ENCODE results near the gene GID4. TPM values are rescaled to one million over a fixed set of nuclear protein-coding genes. Genes with fewer than 3 reads are reported as not detected.

The GID4 gene
- total and polyA plus RNA-seq, 9 of the 15 experiments (the other 6 are each of a cell fraction or from before 2014, with no cell fraction given): 1.2 to 6.4 (median 3.7) TPM

- Histone ChIP-seq H3K27ac (ENCODE audit: extremely low read depth, low read depth, low read length) (no peak overlapping the region), H3K4me1 (replicated peaks in 1 of 2; ENCODE audit: control insufficient read depth in 2 of 2, insufficient read depth in 2 of 2, low read length in 2 of 2) (peaks cover 0 to 6% of the 10 kb centered on the region in 2 experiments; a peak in 2 of 5 replicates), H3K4me2 (ENCODE audit: insufficient read depth, low read length) (no peak overlapping the region), H2AFZ (ENCODE audit: low read depth, low read length) (no peak overlapping the region), H3K4me3 (no peak overlapping the region), H3K36me3 (ENCODE audit: control insufficient read depth, insufficient read depth, low read length) (no peaks in the 10 kb centered on the region), H3K9ac (ENCODE audit: insufficient read depth in 1 of 2, low read depth in 2 of 2, low read length in 2 of 2) (no peak overlapping the region), H3K9me1 (ENCODE audit: control insufficient read depth, insufficient read depth, low read length) (no peaks in the 10 kb centered on the region), H3K27me3 (ENCODE audit: control insufficient read depth in 2 of 2, insufficient read depth in 2 of 2, low read length in 2 of 2) (no peaks in the 10 kb centered on the region), H3K79me2 (ENCODE audit: control insufficient read depth, insufficient read depth, low read length) (no peaks in the 10 kb centered on the region), H4K20me1 (replicated peaks; ENCODE audit: control insufficient read depth, insufficient read depth, low read length) (no peaks in the 10 kb centered on the region), H3K9me3 (replicated peaks; ENCODE audit: control insufficient read depth, insufficient read depth, low read depth, low read length) (no peaks in the 10 kb centered on the region)
- no TSS peak for BruUV-seq (replicated peaks)
- FAIRE-seq (no peak), ATAC-seq (no peak), DNase-seq (ENCODE audit: extremely low read depth in 1 of 4, low spot score in 3 of 4) (no peak)
- no peak for TF ChIP-seq MNT (conservative IDR thresholded peaks at IDR 0.05)
- ChIA-PET CTCF (ENCODE audit: low intra/inter-chr PET ratio) (no interaction called here), POLR2A (interaction anchor here (0.7 to 2.0 kb wide), 2 partner anchors 9 to 19 kb away, joined by 3 to 7 read pairs; no protein-coding TSS in a partner anchor)
- WGBS (ENCODE audit: insufficient coverage, low coverage, missing lambda C conversion rate): 33% methylated on average over 1 of the region's 1 CpG
- intact Hi-C loops (cut with micrococcal nuclease): no loop called here
- in situ Hi-C loops (cut with MboI): no loop called here
Measured at GRCh38 chr17:18117533-18117932, 78.3 kb downstream of the GID4 start.

Other genes with a start within 250 kb of the GID4 start
Only the 7 nearest of the 10 such genes appear.
- 2.0 and 3.1 TPM in 2 replicates for gene TOM1L2, start 67.0 kb upstream of the GID4 start, total RNA-seq (2014; rRNA removed)
- gene TOM1L2, start 67.0 kb upstream of the GID4 start, total RNA-seq (2014; rRNA removed; fragmentation: Illumina TruSeq; extraction: Trizol): 1.8 and 2.5 TPM in 2 replicates
- gene TOM1L2, start 67.0 kb upstream of the GID4 start, total RNA-seq (2015; rRNA removed; fragmentation: Illumina TruSeq; extraction: Trizol): 2.5 and 3.2 TPM in 2 replicates
- gene TOM1L2, start 67.0 kb upstream of the GID4 start, total RNA-seq (2021): 4.8 and 6.0 TPM in 2 replicates
- gene TOM1L2, start 67.0 kb upstream of the GID4 start, polyA plus RNA-seq (2011; rRNA removed): 3.7 and 5.7 TPM in 2 replicates
- gene TOM1L2, start 67.0 kb upstream of the GID4 start, polyA plus RNA-seq (2014; fragmentation: Illumina TruSeq; extraction: Trizol): 3.8 and 4.4 TPM in 2 replicates
- gene TOM1L2, start 67.0 kb upstream of the GID4 start, polyA plus RNA-seq (2014; fragmentation: Nextera tagmentation; extraction: Ambion mirVana): under 1 TPM; 0.07 to 0.42 TPM
- gene TOM1L2, start 67.0 kb upstream of the GID4 start, polyA plus RNA-seq (2014; rRNA removed): 2.3 and 4.4 TPM in 2 replicates
- 0.65 TPM in 1 of 2 replicates, not detected in the other for gene DRC3, start 66.5 kb upstream of the GID4 start, total RNA-seq (2014; rRNA removed)
- gene DRC3, start 66.5 kb upstream of the GID4 start, total RNA-seq (2014; rRNA removed; fragmentation: Illumina TruSeq; extraction: Trizol): 0.54 TPM in 1 of 2 replicates, not detected in the other
- gene DRC3, start 66.5 kb upstream of the GID4 start, total RNA-seq (2015; rRNA removed; fragmentation: Illumina TruSeq; extraction: Trizol): 0.23 TPM in 1 of 2 replicates, not detected in the other
- 0.13 TPM in 1 of 2 replicates, not detected in the other for gene DRC3, start 66.5 kb upstream of the GID4 start, total RNA-seq (2021)
- gene DRC3, start 66.5 kb upstream of the GID4 start, polyA plus RNA-seq (2011; rRNA removed): 0.03 and 0.10 TPM in 2 replicates
- 0.40 and 0.49 TPM in 2 replicates for gene DRC3, start 66.5 kb upstream of the GID4 start, polyA plus RNA-seq (2014; fragmentation: Illumina TruSeq; extraction: Trizol)
- gene DRC3, start 66.5 kb upstream of the GID4 start, polyA plus RNA-seq (2014; fragmentation: Nextera tagmentation; extraction: Ambion mirVana): under 1 TPM; 0.13 to 0.46 TPM
- 0.16 and 0.84 TPM in 2 replicates for gene DRC3, start 66.5 kb upstream of the GID4 start, polyA plus RNA-seq (2014; rRNA removed)
- 11.3 and 19.6 TPM in 2 replicates for gene ATPAF2, start 240 bp upstream of the GID4 start, total RNA-seq (2014; rRNA removed)
- 9.4 and 11.4 TPM in 2 replicates for gene ATPAF2, start 240 bp upstream of the GID4 start, total RNA-seq (2014; rRNA removed; fragmentation: Illumina TruSeq; extraction: Trizol)
- gene ATPAF2, start 240 bp upstream of the GID4 start, total RNA-seq (2015; rRNA removed; fragmentation: Illumina TruSeq; extraction: Trizol): 11.3 and 12.4 TPM in 2 replicates
- 19.2 and 22.5 TPM in 2 replicates for gene ATPAF2, start 240 bp upstream of the GID4 start, total RNA-seq (2021)
- gene ATPAF2, start 240 bp upstream of the GID4 start, polyA plus RNA-seq (2011; rRNA removed): 10.5 and 12.2 TPM in 2 replicates
- 15.0 and 17.4 TPM in 2 replicates for gene ATPAF2, start 240 bp upstream of the GID4 start, polyA plus RNA-seq (2014; fragmentation: Illumina TruSeq; extraction: Trizol)
- 1 to 10 TPM; 2.1 to 6.4 TPM for gene ATPAF2, start 240 bp upstream of the GID4 start, polyA plus RNA-seq (2014; fragmentation: Nextera tagmentation; extraction: Ambion mirVana)
- 11.3 and 16.2 TPM in 2 replicates for gene ATPAF2, start 240 bp upstream of the GID4 start, polyA plus RNA-seq (2014; rRNA removed)
- gene DRG2, start 48.5 kb downstream of the GID4 start, total RNA-seq (2014; rRNA removed): 30.5 and 43.1 TPM in 2 replicates
- 18.0 and 19.3 TPM in 2 replicates for gene DRG2, start 48.5 kb downstream of the GID4 start, total RNA-seq (2014; rRNA removed; fragmentation: Illumina TruSeq; extraction: Trizol)
- 29.1 and 30.2 TPM in 2 replicates for gene DRG2, start 48.5 kb downstream of the GID4 start, total RNA-seq (2015; rRNA removed; fragmentation: Illumina TruSeq; extraction: Trizol)
- 36.7 and 37.9 TPM in 2 replicates for gene DRG2, start 48.5 kb downstream of the GID4 start, total RNA-seq (2021)
- 19.0 and 25.2 TPM in 2 replicates for gene DRG2, start 48.5 kb downstream of the GID4 start, polyA plus RNA-seq (2011; rRNA removed)
- 29.7 and 34.7 TPM in 2 replicates for gene DRG2, start 48.5 kb downstream of the GID4 start, polyA plus RNA-seq (2014; fragmentation: Illumina TruSeq; extraction: Trizol)
- 10 to 100 TPM in 1 of 2 experiments, 1 to 10 TPM in 1; 6.6 to 16.4 TPM for gene DRG2, start 48.5 kb downstream of the GID4 start, polyA plus RNA-seq (2014; fragmentation: Nextera tagmentation; extraction: Ambion mirVana)
- 26.1 and 27.5 TPM in 2 replicates for gene DRG2, start 48.5 kb downstream of the GID4 start, polyA plus RNA-seq (2014; rRNA removed)
- gene MYO15A, start 69.3 kb downstream of the GID4 start, total RNA-seq (2014; rRNA removed): 0.04 and 0.05 TPM in 2 replicates
- gene MYO15A, start 69.3 kb downstream of the GID4 start, total RNA-seq (2014; rRNA removed; fragmentation: Illumina TruSeq; extraction: Trizol): 0.10 and 0.11 TPM in 2 replicates
- 0.07 TPM in 1 of 2 replicates, not detected in the other for gene MYO15A, start 69.3 kb downstream of the GID4 start, total RNA-seq (2015; rRNA removed; fragmentation: Illumina TruSeq; extraction: Trizol)
- gene MYO15A, start 69.3 kb downstream of the GID4 start, total RNA-seq (2021): 0.18 and 0.47 TPM in 2 replicates
- 0.88 and 1.1 TPM in 2 replicates for gene MYO15A, start 69.3 kb downstream of the GID4 start, polyA plus RNA-seq (2011; rRNA removed)
- gene MYO15A, start 69.3 kb downstream of the GID4 start, polyA plus RNA-seq (2014; fragmentation: Illumina TruSeq; extraction: Trizol): 0.39 and 0.40 TPM in 2 replicates
- gene MYO15A, start 69.3 kb downstream of the GID4 start, polyA plus RNA-seq (2014; fragmentation: Nextera tagmentation; extraction: Ambion mirVana): under 1 TPM in 1 of 2 experiments, not detected in 1; 0.11 TPM
- gene MYO15A, start 69.3 kb downstream of the GID4 start, polyA plus RNA-seq (2014; rRNA removed): 0.19 and 1.1 TPM in 2 replicates
- 49.2 and 63.0 TPM in 2 replicates for gene ALKBH5, start 144.4 kb downstream of the GID4 start, total RNA-seq (2014; rRNA removed)
- gene ALKBH5, start 144.4 kb downstream of the GID4 start, total RNA-seq (2014; rRNA removed; fragmentation: Illumina TruSeq; extraction: Trizol): 34.6 and 37.5 TPM in 2 replicates
- gene ALKBH5, start 144.4 kb downstream of the GID4 start, total RNA-seq (2015; rRNA removed; fragmentation: Illumina TruSeq; extraction: Trizol): 46.6 and 47.4 TPM in 2 replicates
- 70.0 and 73.8 TPM in 2 replicates for gene ALKBH5, start 144.4 kb downstream of the GID4 start, total RNA-seq (2021)
- 51.7 and 52.6 TPM in 2 replicates for gene ALKBH5, start 144.4 kb downstream of the GID4 start, polyA plus RNA-seq (2011; rRNA removed)
- 47.2 and 52.2 TPM in 2 replicates for gene ALKBH5, start 144.4 kb downstream of the GID4 start, polyA plus RNA-seq (2014; fragmentation: Illumina TruSeq; extraction: Trizol)
- gene ALKBH5, start 144.4 kb downstream of the GID4 start, polyA plus RNA-seq (2014; fragmentation: Nextera tagmentation; extraction: Ambion mirVana): 10 to 100 TPM; 11.4 to 18.0 TPM
- gene ALKBH5, start 144.4 kb downstream of the GID4 start, polyA plus RNA-seq (2014; rRNA removed): 38.4 and 48.0 TPM in 2 replicates
- 8.2 and 11.3 TPM in 2 replicates for gene LLGL1, start 186.2 kb downstream of the GID4 start, total RNA-seq (2014; rRNA removed)
- gene LLGL1, start 186.2 kb downstream of the GID4 start, total RNA-seq (2014; rRNA removed; fragmentation: Illumina TruSeq; extraction: Trizol): 1.4 and 1.7 TPM in 2 replicates
- gene LLGL1, start 186.2 kb downstream of the GID4 start, total RNA-seq (2015; rRNA removed; fragmentation: Illumina TruSeq; extraction: Trizol): 4.0 and 4.2 TPM in 2 replicates
- 12.4 and 12.9 TPM in 2 replicates for gene LLGL1, start 186.2 kb downstream of the GID4 start, total RNA-seq (2021)
- 6.4 and 9.2 TPM in 2 replicates for gene LLGL1, start 186.2 kb downstream of the GID4 start, polyA plus RNA-seq (2011; rRNA removed)
- gene LLGL1, start 186.2 kb downstream of the GID4 start, polyA plus RNA-seq (2014; fragmentation: Illumina TruSeq; extraction: Trizol): 3.7 and 8.4 TPM in 2 replicates
- under 1 TPM in 1 of 2 experiments, not detected in 1; 0.11 TPM for gene LLGL1, start 186.2 kb downstream of the GID4 start, polyA plus RNA-seq (2014; fragmentation: Nextera tagmentation; extraction: Ambion mirVana)
- 10.7 and 11.9 TPM in 2 replicates for gene LLGL1, start 186.2 kb downstream of the GID4 start, polyA plus RNA-seq (2014; rRNA removed)